GM18498 (cell line): ENCODE data around the gene MYO1D.

ENCODE experiments used
- ATAC-seq: cut with Tn5 transposase; IDR thresholded peaks from one replicate; pipeline ENCODE4 v1.9.1; 2021; ENCODE audit warnings: mild to moderate bottlenecking, moderate library complexity; ENCODE audit not compliant: unreplicated experiment

MYO1D gene

DNA sequence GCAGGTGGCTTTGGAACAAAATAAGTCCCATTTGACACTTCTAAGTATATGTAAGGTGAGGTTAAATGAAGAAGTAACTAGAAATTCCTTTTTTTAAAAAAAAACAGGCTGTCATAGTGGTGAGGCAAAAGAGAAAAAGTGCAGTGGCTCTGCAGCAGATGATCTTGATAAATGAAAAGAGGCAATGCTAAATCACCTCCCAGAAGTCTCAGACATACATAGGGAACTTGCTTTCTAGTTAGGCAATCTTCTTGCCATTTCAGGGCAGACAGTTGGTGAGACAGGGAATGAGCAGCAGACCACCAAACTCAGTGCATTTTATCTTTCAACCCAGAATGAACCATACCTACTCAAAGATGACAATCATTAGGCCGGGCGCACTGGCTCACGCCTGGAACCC is 90.8 kb downstream of the MYO1D start:
- no peak for ATAC-seq

DNA sequence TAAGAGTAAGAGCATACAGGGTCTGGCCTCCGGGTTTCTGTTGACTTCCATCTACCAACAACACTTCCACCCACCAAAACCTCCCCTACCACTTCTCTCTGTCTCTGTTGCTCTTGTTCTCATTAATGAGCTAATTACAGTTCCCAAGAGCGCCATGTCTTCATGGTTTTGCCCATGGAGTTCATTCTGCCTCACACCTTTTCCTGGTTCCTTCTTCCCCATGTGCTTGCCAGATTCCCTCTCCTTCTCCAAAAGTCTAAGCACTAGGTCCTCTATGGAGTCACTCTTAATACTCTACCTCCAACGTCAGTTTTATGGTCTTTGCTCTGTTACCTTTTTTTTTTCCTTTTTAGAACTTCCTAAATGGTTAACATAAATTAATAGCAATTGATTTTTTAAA is 92.8 kb downstream of the MYO1D start:
- ATAC-seq: no peak

DNA sequence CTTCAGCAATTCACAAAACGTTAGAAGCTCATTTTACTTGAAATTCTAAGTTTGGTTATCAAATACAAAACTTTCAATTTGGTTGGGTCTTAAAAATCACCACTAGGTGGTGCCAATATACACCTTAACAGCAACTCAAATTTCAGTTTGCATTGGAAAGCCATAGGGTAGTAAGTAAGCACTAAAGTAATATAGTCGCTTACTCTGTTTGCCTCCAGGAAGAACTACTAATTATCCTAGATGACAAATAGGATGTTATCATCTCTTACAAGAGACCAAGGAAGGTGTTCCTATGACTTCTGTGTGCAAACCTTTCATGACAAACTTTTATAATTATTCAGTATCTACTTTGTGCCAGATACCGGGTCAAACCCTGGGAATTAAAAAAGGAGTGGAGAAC is 93.3 kb downstream of the MYO1D start:
- ATAC-seq: no peak

DNA sequence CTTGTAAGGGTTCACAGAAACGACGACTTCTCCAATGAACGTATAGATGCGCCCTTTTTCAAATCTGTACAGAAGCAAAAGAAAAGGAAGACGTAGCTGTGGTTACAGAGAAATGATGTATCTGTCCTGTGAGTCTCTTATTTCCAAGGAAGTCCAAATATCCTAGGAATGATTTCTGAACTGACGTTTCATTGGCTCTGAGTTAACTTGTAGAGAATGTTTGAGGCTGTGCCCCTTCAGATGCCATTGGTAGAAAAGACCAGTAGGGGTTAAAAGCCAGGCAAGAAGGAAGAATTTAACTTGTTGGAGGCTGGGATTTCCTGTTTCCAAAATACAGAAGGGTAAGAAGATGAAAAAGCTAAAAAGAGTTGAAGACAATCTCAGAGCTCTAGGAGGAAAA is 96.2 kb downstream of the MYO1D start:
- no peak for ATAC-seq

DNA sequence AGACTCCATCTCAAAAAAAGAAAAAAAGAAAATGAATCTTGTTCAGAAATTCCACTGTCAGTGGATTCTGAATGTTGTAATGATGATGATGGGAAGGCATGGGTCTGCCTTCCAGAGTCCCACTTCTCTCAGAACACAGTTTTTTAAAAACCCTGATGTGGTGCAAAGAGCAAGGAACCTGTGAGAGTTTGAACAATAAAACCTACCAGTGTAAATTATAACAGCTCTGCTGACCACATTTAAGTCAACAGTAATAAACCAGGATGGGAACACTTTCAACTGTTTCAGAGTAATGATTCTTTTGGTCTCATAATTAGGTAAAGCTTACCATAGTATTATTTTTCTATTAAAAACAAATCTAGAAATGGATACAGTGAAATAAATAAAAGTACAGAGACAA is 99.0 kb downstream of the MYO1D start:
- ATAC-seq: no peak

DNA sequence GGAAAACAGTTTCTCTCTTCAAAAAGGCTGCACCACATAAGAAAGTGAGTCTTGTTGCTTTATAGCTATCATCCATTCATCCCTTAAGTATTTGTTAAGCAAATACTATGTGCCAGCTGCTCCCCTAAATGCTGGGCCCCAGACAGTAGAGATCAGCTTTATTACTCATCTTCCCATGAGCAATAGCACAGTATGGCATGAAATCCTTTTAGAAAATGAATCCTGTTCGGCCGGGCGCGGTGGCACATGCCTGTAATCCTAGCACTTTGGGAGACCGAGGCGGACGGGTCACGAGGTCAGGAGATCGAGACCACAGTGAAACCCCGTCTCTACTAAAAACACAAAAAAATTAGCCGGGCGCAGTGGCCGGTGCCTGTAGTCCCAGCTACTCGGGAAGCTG is 99.5 kb downstream of the MYO1D start:
- no peak for ATAC-seq

DNA sequence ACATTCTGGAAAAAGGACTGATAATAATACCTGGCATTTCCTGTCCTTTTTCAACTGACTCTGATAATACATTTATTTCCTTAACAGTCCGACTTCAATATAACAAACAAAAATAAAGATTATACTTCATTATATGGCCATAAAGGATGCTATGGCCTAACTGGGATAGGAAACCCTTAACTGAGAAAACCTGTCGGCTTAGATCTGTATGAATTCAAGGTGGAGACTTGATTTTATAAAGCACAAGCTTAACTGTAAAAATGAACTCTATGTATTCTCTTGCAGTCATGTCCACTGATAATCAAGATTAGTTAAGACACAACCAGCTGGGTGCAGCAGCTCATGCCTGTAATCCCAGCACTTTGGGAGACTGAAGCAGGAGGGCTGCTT is 102.2 kb downstream of the MYO1D start:
- no peak for ATAC-seq

DNA sequence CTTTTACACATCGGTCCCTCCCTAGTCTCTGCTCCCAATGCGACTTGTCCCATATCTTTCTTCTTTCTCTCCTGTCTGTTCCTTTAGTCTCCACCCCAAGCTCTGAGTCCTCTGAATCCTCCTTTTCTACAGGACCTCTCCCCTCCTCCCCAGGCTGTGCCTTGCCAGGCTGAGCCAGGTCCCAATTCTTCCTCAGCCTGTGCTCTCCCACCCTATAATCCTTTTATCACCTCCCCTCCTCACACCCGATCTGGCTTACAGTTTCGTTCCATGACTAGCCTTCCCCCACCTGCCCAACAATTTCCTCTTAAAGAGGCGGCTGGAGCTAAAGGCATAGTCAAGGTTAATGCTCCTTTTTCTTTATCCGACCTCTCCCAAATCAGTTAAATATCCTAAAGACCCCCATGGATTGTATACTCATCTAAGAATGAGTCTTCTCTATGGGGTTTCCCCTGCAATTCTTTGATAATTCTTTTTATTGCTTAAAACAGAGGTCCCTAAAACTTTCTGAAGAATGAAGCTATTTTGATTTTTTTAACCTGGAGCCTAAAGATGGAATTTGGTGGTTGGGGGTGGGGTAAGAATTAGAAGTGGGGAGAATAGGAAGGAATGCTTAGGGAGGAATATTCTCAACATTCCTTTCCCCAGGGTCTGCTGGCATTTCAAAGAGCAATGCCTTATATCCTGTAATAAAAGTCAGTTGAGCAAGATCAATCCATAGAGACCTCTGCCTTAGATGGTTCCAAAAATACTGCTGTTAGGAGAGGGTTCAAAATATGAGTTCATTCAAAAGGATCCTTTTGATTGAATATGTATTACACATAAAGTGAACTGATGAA is 102.8 kb downstream of the MYO1D start:
- no peak for ATAC-seq

DNA sequence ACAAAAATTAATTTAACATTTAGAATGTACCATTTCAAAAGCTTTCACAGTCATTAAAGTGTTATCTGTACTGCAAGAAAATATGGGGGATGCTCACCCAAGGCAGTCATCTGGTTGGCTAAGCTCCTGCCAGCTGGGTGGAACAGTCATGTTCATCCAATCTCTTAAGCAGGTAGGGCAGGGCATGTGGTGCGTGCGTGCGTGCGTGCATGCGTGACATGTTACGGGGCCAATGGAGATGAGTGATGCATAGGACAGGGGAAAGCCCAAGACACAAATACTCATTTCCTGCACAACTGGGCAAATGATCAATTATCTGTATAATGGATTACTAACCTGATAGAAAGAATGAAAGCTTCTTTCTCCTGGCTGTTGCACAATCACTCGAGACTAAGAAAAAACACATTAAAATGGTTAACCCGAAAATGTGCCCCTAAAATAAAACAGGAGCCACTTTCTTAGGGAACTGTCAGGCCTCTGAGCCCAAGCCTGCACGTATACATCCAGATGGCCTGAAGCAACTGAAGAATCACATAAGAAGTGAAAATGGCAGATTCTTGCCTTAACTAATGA is 104.4 kb downstream of the MYO1D start:
- ATAC-seq: no peak

DNA sequence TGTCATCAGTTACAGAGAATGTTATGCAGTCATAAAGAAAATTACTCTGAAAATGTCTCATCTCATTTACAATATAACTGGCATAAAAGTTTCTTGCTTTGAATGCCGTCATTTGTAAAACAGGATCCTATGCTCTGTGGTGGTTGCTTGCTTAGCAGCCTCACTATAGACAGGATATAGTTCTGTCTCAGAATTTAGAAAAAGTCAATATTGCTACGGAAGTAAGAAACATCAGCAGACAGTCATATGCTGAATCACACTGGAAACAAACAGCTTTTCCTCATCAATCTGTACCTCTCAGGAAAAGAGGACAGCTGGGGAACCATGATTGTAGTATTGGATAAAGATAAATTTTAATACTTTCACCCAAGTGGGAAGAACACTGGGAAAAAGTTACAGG is 105.5 kb downstream of the MYO1D start:
- no peak for ATAC-seq

DNA sequence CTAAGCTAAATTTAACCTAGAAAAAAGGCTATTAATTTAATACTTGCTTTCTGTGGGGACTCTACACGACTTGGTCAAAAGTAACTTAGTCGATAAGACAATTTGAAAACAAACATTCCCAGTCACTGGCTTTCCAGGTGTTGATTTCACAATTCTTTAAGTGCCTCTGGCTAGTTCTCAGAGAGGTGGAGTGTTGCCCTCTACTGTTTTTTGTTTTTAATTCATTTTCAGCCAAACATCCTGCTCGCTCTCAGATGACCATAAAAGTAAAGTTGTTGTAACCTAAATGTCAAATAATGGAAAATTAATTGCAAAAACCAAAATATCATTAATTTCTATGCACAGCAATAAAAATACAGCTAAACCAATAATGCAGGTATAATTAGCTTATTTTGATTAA is 107.1 kb downstream of the MYO1D start:
- ATAC-seq: no peak

DNA sequence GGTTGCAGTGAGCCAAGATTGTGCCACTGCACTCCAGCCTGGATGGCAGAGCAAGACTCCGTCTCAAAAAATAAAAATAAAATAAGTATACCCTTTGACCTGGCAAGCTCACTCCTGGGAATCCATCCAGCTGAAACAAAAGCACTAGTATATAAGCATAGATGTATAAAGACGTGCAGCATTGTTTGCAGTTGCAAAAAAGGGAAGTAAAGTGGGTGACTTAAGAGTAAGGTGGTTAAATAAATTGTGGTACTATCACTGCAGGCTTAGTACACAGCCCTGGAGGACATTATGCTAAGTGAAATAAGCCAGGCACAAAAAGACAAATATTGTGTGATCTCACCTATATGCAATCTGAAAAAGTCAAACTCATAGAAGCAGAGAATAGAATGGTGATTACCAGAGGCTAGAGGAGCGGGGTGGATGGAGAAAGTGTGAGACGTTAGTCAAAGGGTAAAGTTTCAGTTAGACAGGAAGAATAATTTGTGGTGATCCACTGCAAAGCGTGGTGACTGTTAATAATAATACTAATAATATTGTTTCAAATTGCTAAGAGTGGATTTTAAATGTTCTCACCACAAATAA is 113.0 kb downstream of the MYO1D start:
- no peak for ATAC-seq

DNA sequence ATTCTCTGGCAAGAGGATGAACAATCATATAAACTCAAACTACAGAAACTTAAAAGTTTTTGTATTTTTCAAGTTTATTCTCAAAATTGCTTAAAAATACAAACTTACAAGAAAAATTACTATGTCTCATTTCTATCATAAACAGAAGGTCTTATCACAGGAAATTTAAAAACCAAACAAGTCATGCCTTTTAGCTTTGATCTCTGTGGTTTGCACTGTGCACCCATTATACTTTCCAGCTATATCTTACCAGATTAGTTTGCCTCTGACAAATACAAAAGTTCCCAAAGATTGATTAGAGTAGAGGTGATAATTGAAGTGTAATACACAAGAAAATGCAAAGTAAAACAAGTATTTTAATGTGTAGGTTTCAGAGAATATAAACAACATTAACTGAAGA is 117.4 kb downstream of the MYO1D start:
- ATAC-seq: no peak

DNA sequence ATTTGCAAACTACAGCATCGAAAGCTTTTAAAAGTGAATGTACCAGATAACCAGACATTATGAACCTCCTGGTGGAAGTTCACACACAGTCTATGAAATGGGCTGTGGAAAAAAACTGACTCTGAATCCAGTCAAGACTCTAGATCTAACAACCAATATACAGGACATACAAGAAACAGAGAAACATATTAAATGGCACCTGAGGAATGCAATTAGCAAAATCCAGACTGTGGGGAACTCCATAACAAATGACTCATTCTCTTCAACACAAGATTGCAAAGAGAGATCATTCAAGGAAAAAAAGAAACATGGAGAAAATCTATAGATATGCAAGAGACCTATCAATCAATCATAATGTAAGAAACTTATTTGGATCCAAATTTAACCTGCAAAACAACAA is 119.0 kb downstream of the MYO1D start:
- ATAC-seq: no peak

DNA sequence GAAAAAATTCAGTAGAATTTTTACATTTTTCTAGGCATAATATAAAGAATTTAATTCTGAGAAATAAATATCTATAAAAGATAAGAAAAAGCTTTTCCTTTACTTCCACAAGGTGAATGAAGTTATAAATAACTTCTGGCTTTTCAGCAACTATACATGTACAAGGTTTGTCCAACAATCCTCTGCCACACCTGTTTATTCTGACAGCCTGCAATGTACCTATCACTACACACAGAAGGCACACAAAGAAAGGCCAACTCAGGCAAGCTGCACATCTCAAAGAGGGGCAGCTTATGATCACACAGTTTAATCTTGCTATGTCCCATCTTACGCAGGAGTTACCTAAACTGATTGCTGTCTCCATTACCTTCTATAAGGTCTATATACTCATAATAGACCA is 120.2 kb downstream of the MYO1D start:
- no peak for ATAC-seq

DNA sequence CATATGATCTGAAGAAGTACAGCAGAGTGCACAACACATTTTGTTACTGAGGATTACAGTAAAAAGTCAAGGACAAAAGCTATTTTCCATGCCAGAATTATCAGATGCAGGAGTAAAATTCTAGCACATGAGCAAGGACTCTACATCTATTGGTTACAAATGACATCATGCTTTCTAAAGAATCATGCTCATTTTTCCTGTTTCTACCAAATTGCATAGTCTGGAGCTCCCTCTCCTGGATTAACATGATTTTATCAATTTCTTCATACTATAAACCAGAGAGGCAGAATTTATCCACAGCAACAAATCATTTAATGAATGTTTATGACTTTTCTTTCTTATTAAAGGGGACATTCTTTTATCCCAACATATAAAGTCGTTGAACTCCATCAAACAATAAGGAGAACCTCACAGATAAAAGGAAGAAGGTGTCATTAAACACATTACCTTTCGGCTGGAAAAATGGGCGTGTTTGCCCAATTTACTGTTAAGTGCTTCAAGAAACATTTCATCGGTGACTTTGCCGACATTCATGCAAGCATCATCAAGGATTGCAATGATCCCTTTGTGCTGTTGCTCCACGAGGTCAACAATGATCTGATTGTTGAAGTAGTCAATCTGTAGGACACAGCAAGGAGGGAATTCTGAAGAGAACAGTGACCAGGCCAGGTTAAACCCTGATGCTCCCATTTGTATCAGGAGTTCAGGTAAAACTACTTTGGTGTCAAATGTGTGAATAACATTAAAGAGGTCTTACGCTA is 121.7 kb downstream of the MYO1D start:
- ATAC-seq: no peak

DNA sequence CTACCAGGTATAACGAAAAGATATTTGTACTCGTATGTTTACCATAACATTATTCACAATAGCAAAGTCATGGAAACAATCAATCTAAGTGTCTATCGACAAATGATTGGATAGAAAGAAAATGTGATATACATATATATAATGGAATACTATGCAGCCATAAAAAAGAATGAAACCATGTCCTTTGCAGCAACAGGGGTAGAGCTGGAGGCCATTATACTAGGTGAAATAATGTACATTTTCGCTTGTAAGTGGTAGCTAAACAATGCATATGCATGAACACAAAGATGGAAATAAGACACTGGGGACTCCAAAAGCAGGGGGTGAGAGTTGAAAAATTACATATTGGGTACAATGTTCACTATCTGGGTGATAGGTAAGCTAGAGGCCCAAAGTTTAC is 124.0 kb downstream of the MYO1D start:
- ATAC-seq: no peak

DNA sequence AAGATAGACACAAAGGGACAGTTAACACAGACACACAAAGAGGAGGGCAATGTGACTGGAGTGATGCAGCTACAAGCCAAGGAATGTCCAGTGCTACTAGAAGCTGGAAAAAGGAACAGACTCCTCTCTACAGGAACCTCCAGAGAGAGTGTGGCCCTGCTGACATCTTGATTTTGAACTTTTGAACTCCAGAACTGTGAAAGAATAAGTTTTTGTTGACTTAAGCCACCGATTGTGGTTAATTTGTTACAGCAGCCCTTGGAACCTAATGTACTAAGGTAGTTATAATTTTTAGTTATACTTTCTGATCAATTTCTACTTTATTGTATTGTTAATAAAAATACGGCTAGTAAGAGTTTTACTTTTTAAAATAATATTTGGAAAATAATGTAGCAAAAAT is 129.1 kb downstream of the MYO1D start:
- ATAC-seq: no peak

DNA sequence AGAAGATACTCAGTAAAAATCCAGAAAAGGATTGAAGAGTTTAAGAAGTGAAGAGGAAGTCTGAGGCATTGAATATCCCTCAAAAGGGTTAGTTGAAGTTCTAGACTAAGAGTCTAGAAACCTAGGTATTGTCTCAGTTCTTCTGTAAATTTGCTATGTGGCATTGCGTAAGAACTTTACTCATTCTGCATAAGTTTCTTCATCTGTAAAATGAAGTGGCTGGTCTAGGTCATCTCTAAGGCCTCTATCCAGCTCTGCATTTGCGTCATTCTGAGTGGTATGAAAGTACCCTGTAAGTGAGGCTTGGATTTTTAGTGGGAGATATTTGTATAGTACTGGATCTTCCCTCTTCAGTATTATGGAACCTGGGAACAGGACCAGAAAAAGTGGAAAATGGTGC is 130.2 kb downstream of the MYO1D start:
- ATAC-seq: no peak

DNA sequence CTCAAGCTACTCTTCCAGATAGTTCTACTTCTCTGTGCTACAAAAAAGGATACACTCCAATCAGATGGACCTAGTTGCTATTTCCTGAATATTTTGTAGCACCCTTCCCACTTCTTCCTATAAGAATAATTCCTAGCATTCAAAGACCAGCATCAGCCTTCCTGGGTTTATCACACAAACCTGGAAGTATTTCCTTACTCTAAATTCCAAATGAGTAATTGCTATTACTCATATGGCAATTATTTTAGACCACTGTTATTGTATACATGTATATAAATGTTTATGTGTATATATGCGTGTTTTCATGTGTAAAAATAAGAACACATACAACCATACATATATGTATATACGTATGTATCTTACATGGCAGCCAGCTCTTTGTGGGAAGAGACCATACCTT is 130.6 kb downstream of the MYO1D start:
- no peak for ATAC-seq

DNA sequence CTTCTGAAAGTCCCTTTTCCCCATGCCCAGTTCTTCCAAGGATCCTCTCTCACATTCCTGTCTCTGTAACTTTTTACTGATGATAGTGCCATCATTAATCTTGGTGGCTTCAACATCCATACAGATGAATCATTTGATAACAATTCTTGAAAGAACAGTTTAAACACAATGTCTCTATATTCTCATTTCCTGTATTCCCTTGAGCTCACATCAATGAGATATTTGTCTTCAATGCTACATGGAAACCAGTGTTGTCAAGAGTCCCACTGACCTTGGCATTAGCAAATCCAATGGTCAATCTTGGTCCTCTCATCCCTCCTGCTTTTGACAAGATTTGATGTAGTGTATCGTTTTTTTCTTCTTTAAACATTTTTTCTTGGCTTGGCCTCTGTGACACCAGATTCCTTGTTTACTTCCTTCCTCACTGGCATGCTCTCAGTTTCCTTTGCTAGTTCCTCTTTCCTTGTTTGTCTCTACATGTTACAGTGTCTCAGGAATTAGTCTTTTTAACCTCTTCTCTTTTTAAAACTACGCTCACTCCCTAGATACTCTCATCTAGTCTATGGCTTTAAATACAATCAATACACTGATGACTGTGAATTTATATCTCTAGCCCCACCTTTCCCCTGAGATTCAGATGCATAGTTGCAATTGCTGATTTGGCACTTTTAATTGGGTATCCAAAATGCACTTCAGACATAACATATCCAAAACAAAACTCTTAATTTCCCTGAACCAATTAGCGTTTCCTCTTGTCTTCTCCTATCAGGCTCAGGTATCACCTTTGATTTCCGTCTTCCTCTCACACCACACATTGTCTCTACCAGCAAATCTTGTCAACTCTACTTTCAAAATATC is 134.0 kb downstream of the MYO1D start:
- ATAC-seq: no peak
